ENCODE results near the gene LUC7L. TPM values are rescaled to one million over a fixed set of nuclear protein-coding genes. Genes with fewer than 3 reads are reported as not detected.
"Not testable (repeated sequence)": the region's sequence is repeated elsewhere in the genome, so short reads cannot be mapped to it uniquely, and the experiment has no call there.

The LUC7L gene
- polyA plus RNA-seq, 1 donor, result 99.5 TPM

DNA sequence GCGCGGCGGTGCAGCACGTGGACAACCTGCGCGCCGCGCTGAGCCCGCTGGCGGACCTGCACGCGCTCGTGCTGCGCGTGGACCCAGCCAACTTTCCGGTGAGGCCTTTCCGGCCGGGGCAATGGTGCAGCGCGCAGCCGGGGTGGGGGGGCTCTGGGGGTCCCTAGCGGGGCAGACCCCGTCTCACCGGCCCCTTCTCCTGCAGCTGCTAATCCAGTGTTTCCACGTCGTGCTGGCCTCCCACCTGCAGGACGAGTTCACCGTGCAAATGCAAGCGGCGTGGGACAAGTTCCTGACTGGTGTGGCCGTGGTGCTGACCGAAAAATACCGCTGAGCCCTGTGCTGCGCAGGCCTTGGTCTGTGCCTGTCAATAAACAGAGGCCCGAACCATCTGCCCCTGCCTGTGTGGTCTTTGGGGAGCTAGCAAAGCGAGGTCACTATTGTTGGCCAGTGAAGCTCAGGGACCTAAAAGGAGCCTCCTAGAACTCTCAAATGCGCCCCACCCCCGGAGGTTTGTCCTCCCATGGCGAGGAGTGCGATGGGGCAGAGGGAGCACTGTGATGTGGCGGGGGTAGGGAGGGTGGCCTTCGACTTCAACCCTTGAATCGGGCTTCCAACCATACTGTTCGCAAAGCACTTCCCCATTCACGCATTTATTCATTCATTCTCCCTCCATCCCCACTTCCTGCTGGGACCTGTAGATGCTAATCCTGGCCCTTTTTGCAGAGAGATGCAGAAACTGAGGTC lies 62.7 kb downstream of the LUC7L start:
- Histone ChIP-seq H3K9me3 (ENCODE audit: control insufficient read depth, low read depth, low read length) (peaks cover 10% of the 10 kb centered on the region), H3K27me3 (ENCODE audit: control insufficient read depth, insufficient read depth, low read length) (peaks cover 73% of the 10 kb centered on the region), H3K4me3 (ENCODE audit: low read length) (no peak overlapping the region), H3K4me1 (ENCODE audit: control insufficient read depth, insufficient read depth, low read length) (peaks cover 7% of the 10 kb centered on the region), H3K36me3 (ENCODE audit: control insufficient read depth, insufficient read depth, low read length) (no peaks in the 10 kb centered on the region), H3K27ac (ENCODE audit: low read length) (no peak overlapping the region)
- no peak for DNase-seq
- no CpG with 5 or more reads among the region's 45 CpGs for WGBS (ENCODE audit: insufficient coverage, low lambda C conversion rate)

DNA sequence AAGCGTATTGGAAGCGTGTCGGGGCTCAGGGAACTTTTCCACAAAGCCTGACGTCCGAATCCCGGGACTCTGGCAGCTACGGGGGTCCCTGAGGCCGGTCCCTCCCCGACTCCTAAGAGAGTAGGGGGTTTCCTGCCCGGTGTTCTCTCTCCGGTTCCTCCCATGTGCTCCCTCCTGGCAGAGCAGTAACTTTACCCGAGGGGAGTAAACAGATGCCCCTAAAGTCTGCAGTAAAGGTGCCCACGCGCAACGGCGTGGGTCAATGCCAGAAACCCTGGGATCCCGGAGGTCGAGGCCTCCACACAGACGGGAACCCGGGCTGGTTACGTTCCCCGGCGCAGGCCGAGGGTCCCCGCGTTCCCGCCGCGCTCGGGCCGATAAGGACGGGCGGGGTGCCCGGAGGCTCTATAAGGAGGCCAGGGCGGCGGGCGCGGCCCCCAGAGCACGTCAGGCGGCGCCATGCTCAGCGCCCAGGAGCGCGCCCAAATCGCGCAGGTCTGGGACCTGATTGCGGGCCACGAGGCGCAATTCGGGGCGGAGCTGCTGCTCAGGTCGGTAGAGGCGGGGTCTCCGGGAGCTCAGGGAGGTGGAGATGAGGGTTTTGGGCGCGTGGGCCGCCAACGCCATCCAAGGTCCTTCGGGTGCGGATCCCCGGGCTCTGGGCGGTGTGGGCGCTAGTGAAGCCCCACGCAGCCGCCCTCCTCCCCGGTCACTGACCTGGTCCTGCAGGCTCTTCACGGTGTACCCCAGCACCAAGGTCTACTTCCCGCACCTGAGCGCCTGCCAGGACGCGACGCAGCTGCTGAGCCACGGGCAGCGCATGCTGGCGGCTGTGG lies 63.5 kb downstream of the LUC7L start, which contains the start of gene HBM:
Gene HBM (plus strand): TSS at position 440 of the 836 bp plus-strand sequence. CDS start 20 bp downstream, at position 460.
- H3K27me3 ChIP-seq (ENCODE audit: control insufficient read depth, insufficient read depth, low read length), result peaks cover 71% of the 10 kb centered on the region
- H3K4me1 ChIP-seq (ENCODE audit: control insufficient read depth, insufficient read depth, low read length), result peaks cover 7% of the 10 kb centered on the region
- H3K9me3 ChIP-seq (ENCODE audit: control insufficient read depth, low read depth, low read length), result peaks cover 10% of the 10 kb centered on the region
- DNase-seq, result no peak
- no CpG with 5 or more reads among the region's 75 CpGs for WGBS (ENCODE audit: insufficient coverage, low lambda C conversion rate)
- no peak within 1 kb of the TSS for H3K27ac ChIP-seq (ENCODE audit: low read length)
- H3K4me3 ChIP-seq (ENCODE audit: low read length), result no peak within 1 kb of the TSS
- H3K36me3 ChIP-seq (ENCODE audit: control insufficient read depth, insufficient read depth, low read length), result no peaks in the 10 kb centered on the region

GRCh38 chr16:164827-165538 lies 64.3 kb downstream of the LUC7L start:
- WGBS (ENCODE audit: insufficient coverage, low lambda C conversion rate), result no CpG with 5 or more reads among the region's 77 CpGs
- Histone ChIP-seq H3K36me3 (ENCODE audit: control insufficient read depth, insufficient read depth, low read length) (no peaks in the 10 kb centered on the region), H3K27me3 (ENCODE audit: control insufficient read depth, insufficient read depth, low read length) (peaks cover 67% of the 10 kb centered on the region), H3K27ac (ENCODE audit: low read length) (no peak overlapping the region), H3K4me3 (ENCODE audit: low read length) (no peak overlapping the region), H3K9me3 (ENCODE audit: control insufficient read depth, low read depth, low read length) (peaks cover 10% of the 10 kb centered on the region), H3K4me1 (ENCODE audit: control insufficient read depth, insufficient read depth, low read length) (peaks cover 7% of the 10 kb centered on the region)
- DNase-seq, result no peak

DNA sequence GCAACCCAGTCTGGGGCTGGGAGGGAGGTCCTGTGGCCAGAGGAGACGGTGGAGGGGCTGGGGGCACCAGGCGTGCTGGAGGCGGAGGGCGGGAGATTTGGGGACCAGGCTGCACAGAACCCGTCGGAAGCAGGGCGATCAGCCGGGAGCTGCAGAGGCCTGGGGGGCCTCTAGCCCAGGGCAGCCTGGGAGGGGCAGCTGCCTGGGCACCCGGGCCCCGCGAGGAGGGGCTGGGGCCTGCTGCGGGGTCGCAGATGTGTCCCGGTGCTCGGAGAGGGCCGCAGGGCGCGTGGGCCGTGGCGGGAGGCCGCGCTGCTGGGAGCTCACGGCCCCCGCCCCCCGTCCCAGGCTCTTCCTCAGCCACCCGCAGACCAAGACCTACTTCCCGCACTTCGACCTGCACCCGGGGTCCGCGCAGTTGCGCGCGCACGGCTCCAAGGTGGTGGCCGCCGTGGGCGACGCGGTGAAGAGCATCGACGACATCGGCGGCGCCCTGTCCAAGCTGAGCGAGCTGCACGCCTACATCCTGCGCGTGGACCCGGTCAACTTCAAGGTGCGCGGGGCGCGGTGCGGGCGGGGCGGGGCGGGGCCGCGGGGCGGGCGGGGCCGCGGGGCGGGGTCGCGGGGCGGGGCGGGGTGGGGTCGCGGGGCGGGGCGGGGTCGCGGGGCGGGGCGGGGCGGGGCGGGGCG lies 65.0 kb downstream of the LUC7L start:
- not testable (repeated sequence) for H3K36me3 ChIP-seq (ENCODE audit: control insufficient read depth, insufficient read depth, low read length)

DNA sequence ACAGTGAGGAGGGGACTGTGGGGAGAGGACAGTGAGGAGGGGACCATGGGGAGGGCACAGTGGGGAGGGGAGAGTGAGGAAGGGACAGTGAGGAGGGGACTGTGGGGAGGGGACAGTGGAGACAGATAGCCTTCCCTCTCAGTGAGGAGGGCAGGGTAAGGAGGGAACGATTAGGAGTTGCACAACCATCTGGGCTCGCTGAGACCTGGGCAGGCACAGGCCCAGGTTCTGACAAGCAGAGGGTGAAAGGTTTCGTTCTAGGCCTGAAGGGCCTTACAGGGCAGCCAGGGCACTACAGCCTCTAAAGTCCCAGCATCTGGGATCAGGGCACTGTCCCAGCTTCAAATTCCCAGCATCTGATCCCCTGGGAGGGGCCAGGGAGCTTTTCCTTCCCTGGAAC lies 65.6 kb downstream of the LUC7L start:
- not testable (repeated sequence) for DNase-seq; H3K4me1 ChIP-seq (ENCODE audit: control insufficient read depth, insufficient read depth, low read length); H3K36me3 ChIP-seq (ENCODE audit: control insufficient read depth, insufficient read depth, low read length); H3K4me3 ChIP-seq (ENCODE audit: low read length); H3K27ac ChIP-seq (ENCODE audit: low read length)
- no CpG with 5 or more reads among the region's 3 CpGs for WGBS (ENCODE audit: insufficient coverage, low lambda C conversion rate)
- Histone ChIP-seq H3K9me3 (ENCODE audit: control insufficient read depth, low read depth, low read length) (peaks cover 10% of the 10 kb centered on the region), H3K27me3 (ENCODE audit: control insufficient read depth, insufficient read depth, low read length) (peaks cover 62% of the 10 kb centered on the region)

More for the DNA sequence above, 65.0 kb downstream of the LUC7L start:
- not testable (repeated sequence) for DNase-seq; H3K27ac ChIP-seq (ENCODE audit: low read length); H3K4me1 ChIP-seq (ENCODE audit: control insufficient read depth, insufficient read depth, low read length); H3K4me3 ChIP-seq (ENCODE audit: low read length)
- WGBS (ENCODE audit: insufficient coverage, low lambda C conversion rate), result no CpG with 5 or more reads among the region's 80 CpGs
- Histone ChIP-seq H3K27me3 (ENCODE audit: control insufficient read depth, insufficient read depth, low read length) (peaks cover 68% of the 10 kb centered on the region), H3K9me3 (ENCODE audit: control insufficient read depth, low read depth, low read length) (peaks cover 10% of the 10 kb centered on the region)

DNA sequence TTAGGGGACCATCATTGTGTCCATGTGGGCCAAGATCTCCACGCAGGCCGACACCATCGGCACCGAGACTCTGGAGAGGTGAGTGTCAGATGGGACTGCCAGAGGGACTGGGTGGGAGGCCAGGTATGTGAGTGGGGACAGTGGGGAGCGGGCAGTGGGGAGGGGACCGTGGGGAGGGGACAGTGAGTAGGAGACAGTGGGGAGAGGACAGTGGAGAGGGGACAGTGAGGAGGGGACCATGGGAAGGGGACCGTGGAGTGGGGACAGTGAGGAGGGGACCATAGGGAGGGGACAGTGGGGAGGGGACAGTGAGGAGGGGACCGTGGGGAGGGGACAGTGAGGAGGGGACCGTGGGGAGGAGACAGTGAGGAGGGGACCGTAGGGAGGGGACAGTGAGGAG lies 66.1 kb downstream of the LUC7L start:
- not testable (repeated sequence) for H3K4me1 ChIP-seq (ENCODE audit: control insufficient read depth, insufficient read depth, low read length); H3K36me3 ChIP-seq (ENCODE audit: control insufficient read depth, insufficient read depth, low read length); H3K27ac ChIP-seq (ENCODE audit: low read length); H3K4me3 ChIP-seq (ENCODE audit: low read length); DNase-seq
- Histone ChIP-seq H3K27me3 (ENCODE audit: control insufficient read depth, insufficient read depth, low read length) (peaks cover 61% of the 10 kb centered on the region), H3K9me3 (ENCODE audit: control insufficient read depth, low read depth, low read length) (peaks cover 10% of the 10 kb centered on the region)
- no CpG with 5 or more reads among the region's 10 CpGs for WGBS (ENCODE audit: insufficient coverage, low lambda C conversion rate)

GRCh38 chr16:162271-162991 lies 66.8 kb downstream of the LUC7L start:
- WGBS (ENCODE audit: insufficient coverage, low lambda C conversion rate), result 92% methylated on average over 2 of the region's 13 CpGs
- Histone ChIP-seq H3K27ac (ENCODE audit: low read length) (no peak overlapping the region), H3K4me3 (ENCODE audit: low read length) (no peak overlapping the region), H3K9me3 (ENCODE audit: control insufficient read depth, low read depth, low read length) (peaks cover 10% of the 10 kb centered on the region), H3K27me3 (ENCODE audit: control insufficient read depth, insufficient read depth, low read length) (peaks cover 55% of the 10 kb centered on the region), H3K4me1 (ENCODE audit: control insufficient read depth, insufficient read depth, low read length) (peaks cover 7% of the 10 kb centered on the region), H3K36me3 (ENCODE audit: control insufficient read depth, insufficient read depth, low read length) (no peaks in the 10 kb centered on the region)
- DNase-seq, result no peak

DNA sequence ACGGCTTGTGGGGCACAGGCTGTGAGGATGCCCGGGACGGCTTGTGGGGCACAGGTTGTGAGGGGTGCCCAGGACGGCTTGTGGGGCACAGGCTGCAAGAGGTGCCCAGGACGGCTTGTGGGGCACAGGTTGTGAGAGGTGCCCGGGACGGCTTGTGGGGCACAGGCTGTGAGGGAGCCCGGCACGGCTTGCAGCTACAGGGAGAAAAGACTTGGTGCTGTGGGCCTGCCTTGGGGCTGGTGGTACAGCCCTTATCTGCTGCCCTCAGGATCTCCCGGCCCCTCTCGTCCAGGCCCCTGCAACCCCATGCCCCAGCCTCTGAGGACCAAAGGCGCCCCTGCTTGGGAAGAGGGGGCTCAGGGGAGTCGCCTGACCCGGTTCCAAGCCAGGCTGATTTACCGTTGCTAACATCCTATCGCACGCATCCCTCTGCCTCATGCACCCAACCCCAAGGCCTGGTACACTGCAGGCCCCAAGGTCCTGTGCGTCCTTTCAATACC lies 68.5 kb downstream of the LUC7L start:
- H3K36me3 ChIP-seq (ENCODE audit: control insufficient read depth, insufficient read depth, low read length), result no peaks in the 10 kb centered on the region
- WGBS (ENCODE audit: insufficient coverage, low lambda C conversion rate), result no CpG with 5 or more reads among the region's 18 CpGs
- no peak overlapping the region for H3K27ac ChIP-seq (ENCODE audit: low read length)
- H3K27me3 ChIP-seq (ENCODE audit: control insufficient read depth, insufficient read depth, low read length), result peaks cover 51% of the 10 kb centered on the region
- no peak for DNase-seq
- H3K4me3 ChIP-seq (ENCODE audit: low read length), result no peak overlapping the region
- peaks cover 7% of the 10 kb centered on the region for H3K4me1 ChIP-seq (ENCODE audit: control insufficient read depth, insufficient read depth, low read length)
- H3K9me3 ChIP-seq (ENCODE audit: control insufficient read depth, low read depth, low read length), result peaks cover 6% of the 10 kb centered on the region

DNA sequence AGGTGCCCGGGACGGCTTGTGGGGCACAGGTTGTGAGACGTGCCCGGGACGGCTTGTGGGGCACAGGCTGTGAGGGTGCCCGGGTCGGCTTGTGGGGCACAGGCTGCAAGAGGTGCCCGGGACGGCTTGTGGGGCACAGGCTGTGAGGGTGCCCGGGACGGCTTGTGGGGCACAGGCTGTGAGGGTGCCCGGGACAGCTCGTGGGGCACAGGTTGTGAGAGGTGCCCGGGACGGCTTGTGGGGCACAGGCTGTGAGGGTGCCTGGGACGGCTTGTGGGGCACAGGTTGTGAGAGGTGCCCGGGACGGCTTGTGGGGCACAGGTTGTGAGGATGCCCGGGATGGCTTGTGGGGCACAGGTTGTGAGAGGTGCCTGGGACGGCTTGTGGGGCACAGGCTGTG lies 69.0 kb downstream of the LUC7L start:
- H3K9me3 ChIP-seq (ENCODE audit: control insufficient read depth, low read depth, low read length); DNase-seq; H3K4me3 ChIP-seq (ENCODE audit: low read length); H3K27ac ChIP-seq (ENCODE audit: low read length); H3K4me1 ChIP-seq (ENCODE audit: control insufficient read depth, insufficient read depth, low read length); H3K36me3 ChIP-seq (ENCODE audit: control insufficient read depth, insufficient read depth, low read length): not testable (repeated sequence)
- WGBS (ENCODE audit: insufficient coverage, low lambda C conversion rate), result no CpG with 5 or more reads among the region's 20 CpGs
- peaks cover 47% of the 10 kb centered on the region for H3K27me3 ChIP-seq (ENCODE audit: control insufficient read depth, insufficient read depth, low read length)

All from large intestine (tissue), 3 donors.